CD4-positive, alpha-beta memory T cell (primary cell): ENCODE data around the gene CDC42EP5. TPM values are rescaled to one million over a fixed set of nuclear protein-coding genes. Genes with fewer than 3 reads are reported as not detected.

Experiments
- CTCF ChIA-PET: fragments of 350-600 bp; sonication (Branson Sonifier 250); formaldehyde crosslinking; loops from one replicate; lab custom pipeline; 2021; ENCODE audit warnings: inconsistent platforms; ENCODE audit not compliant: partially characterized antibody; lab: Charles Lee
- POLR2A ChIA-PET: fragments of 350-600 bp; sonication (Branson Sonifier 250); formaldehyde crosslinking; loops from one replicate; lab custom pipeline; 2021; ENCODE audit not compliant: partially characterized antibody; lab: Charles Lee
- DNase-seq, 5 donors: peaks; one replicate each; pipeline versions ENCODE4 v3.0.0 to v3.0.0-alpha.2; 2020 to 2022; ENCODE audit warnings: mixed read lengths in 1 of 5
- H3K27ac ChIP-seq: one replicate; pipeline ENCODE4 v1.7.0; 2013; ENCODE audit warnings: low read depth, low read length
- H3K27me3 ChIP-seq: 2 replicates; pipeline ENCODE4 v1.7.0; 2013; ENCODE audit warnings: mild to moderate bottlenecking, low read length, moderate library complexity; ENCODE audit not compliant: insufficient read depth
- H3K36me3 ChIP-seq: 2 replicates; pipeline ENCODE4 v1.7.0; 2013; ENCODE audit warnings: mild to moderate bottlenecking, low read length, moderate library complexity; ENCODE audit not compliant: insufficient read depth
- H3K4me1 ChIP-seq: 2 replicates; pipeline ENCODE4 v1.7.0; 2013; ENCODE audit warnings: mild to moderate bottlenecking, low read length, moderate library complexity; ENCODE audit not compliant: insufficient read depth
- H3K4me3 ChIP-seq, 2 donors: one replicate each; pipeline ENCODE4 v1.7.0; 2013; ENCODE audit warnings: low read length in 2 of 2, mild to moderate bottlenecking in 1 of 2
- H3K9me3 ChIP-seq, 2 donors: one replicate each; pipeline ENCODE4 v1.7.0; 2013; ENCODE audit warnings: low read length in 2 of 2, control low read depth in 1 of 2; ENCODE audit not compliant: control insufficient read depth in 1 of 2
- H3K27ac Mint-ChIP-seq, 7 donors: one replicate each; pipeline ENCODE4 v1.8.0; 2020 to 2021; ENCODE audit warnings: mixed read lengths in 7 of 7, mild to moderate bottlenecking in 6 of 7, inconsistent platforms in 3 of 7, moderate library complexity in 3 of 7
- H3K27me3 Mint-ChIP-seq, 2 donors: one replicate each; pipeline ENCODE4 v1.8.0; 2020 to 2021; ENCODE audit warnings: mixed read lengths in 2 of 2
- H3K36me3 Mint-ChIP-seq, 2 donors: one replicate each; pipeline ENCODE4 v1.8.0; 2020 to 2021; ENCODE audit warnings: mixed read lengths in 2 of 2, inconsistent platforms in 1 of 2, mild to moderate bottlenecking in 1 of 2
- H3K4me1 Mint-ChIP-seq, 4 donors: one replicate each; pipeline ENCODE4 v1.8.0; 2020 to 2021; ENCODE audit warnings: mixed read lengths in 4 of 4, mild to moderate bottlenecking in 1 of 4
- H3K4me3 Mint-ChIP-seq, 8 donors: one replicate each; pipeline ENCODE4 v1.8.0; 2020 to 2021; ENCODE audit warnings: mixed read lengths in 8 of 8, mild to moderate bottlenecking in 7 of 8, moderate library complexity in 6 of 8, inconsistent platforms in 3 of 8
- H3K9me3 Mint-ChIP-seq, 8 donors: one replicate each; pipeline ENCODE4 v1.8.0; 2020 to 2021; ENCODE audit warnings: mixed read lengths in 8 of 8, mild to moderate bottlenecking in 5 of 8, inconsistent platforms in 3 of 8, moderate library complexity in 1 of 8
- intact Hi-C: fragments of 100-400 bp; cut with micrococcal nuclease; formaldehyde crosslinking; loops from one replicate; pipeline ENCODE4 v1.15.1; 2023
- polyA plus RNA-seq, 2 donors: library from polyadenylated mRNA; unstranded; fragments of 300-500 nt; fragmentation: Illumina TruSeq; gene quantifications; one replicate each; pipeline ENCODE4 v1.2.3, GENCODE V29; 2021
- total RNA-seq, 2 experiments: library from RNA; stranded (reverse); gene quantifications; one replicate each; pipeline ENCODE4 v1.2.3, GENCODE V29; 2021

Gene CDC42EP5
- total and polyA plus RNA-seq, 4 experiments from 2014 or later = not detected

- H3K4me3 Mint-ChIP-seq = no peak overlapping the region
- Histone ChIP-seq H3K27me3 (no peaks in the 10 kb centered on the region), H3K9me3 (no peaks in the 10 kb centered on the region), H3K36me3 (no peaks in the 10 kb centered on the region), H3K4me3 (no peak overlapping the region), H3K4me1 (no peaks in the 10 kb centered on the region), H3K27ac (no peak overlapping the region)
- intact Hi-C loops = no loop called here
- peaks cover 6 to 9% (median 8%) of the 10 kb centered on the region in 4 donors for H3K4me1 Mint-ChIP-seq
- H3K27me3 Mint-ChIP-seq = peaks cover 20 to 22% of the 10 kb centered on the region in 2 donors
- no peak for DNase-seq
- ChIA-PET POLR2A (no interaction called here), CTCF (interaction anchor here (0.7 to 9.1 kb wide), 3 partner anchors 27 to 202 kb away, joined by 4 to 85 read pairs (median 6); no protein-coding TSS in a partner anchor)
- no peak overlapping the region for H3K27ac Mint-ChIP-seq
- H3K9me3 Mint-ChIP-seq = no peaks in the 10 kb centered on the region
- no peaks in the 10 kb centered on the region for H3K36me3 Mint-ChIP-seq
Observed at GRCh38 chr19:54477650-54478049, 4.6 kb upstream of the CDC42EP5 start.

DNA sequence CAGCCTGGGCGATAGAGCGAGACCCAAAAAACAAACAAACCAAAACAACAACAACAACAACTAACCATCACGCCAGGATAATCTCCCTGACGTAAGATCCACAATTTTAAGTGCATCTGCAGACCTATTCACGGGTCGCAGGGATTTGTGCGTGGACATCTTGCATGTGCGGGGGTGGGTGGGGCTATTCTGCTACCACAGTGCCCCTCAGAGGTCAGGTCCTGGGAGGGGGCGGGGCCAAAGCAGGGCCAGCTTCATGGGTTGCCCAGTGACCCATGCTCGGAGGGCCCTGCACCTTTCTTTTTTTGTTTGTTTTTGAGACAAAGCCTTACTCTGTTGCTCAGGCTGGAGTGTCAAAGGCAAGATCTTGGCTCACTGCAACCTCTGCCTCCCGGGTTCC is 2.6 kb upstream of the CDC42EP5 start:
- Mint-ChIP-seq H3K4me1 (peaks cover 2 to 5% (median 4%) of the 10 kb centered on the region in 4 donors), H3K9me3 (no peaks in the 10 kb centered on the region), H3K36me3 (no peaks in the 10 kb centered on the region), H3K27me3 (peaks cover 17 to 21% of the 10 kb centered on the region in 2 donors), H3K4me3 (no peak overlapping the region), H3K27ac (no peak overlapping the region)
- no peak overlapping the region for H3K27ac ChIP-seq
- POLR2A ChIA-PET = no interaction called here
- no peak for DNase-seq
- H3K4me3 ChIP-seq = no peak overlapping the region
- CTCF ChIA-PET = interaction anchor here (1.6 to 9.1 kb wide), 2 partner anchors 10 to 199 kb away, joined by 3 to 85 read pairs; no protein-coding TSS in a partner anchor
- H3K9me3 ChIP-seq = no peaks in the 10 kb centered on the region
- peaks cover 7% of the 10 kb centered on the region for H3K4me1 ChIP-seq
- intact Hi-C loops = no loop called here
- no peaks in the 10 kb centered on the region for H3K36me3 ChIP-seq
- no peaks in the 10 kb centered on the region for H3K27me3 ChIP-seq

DNA sequence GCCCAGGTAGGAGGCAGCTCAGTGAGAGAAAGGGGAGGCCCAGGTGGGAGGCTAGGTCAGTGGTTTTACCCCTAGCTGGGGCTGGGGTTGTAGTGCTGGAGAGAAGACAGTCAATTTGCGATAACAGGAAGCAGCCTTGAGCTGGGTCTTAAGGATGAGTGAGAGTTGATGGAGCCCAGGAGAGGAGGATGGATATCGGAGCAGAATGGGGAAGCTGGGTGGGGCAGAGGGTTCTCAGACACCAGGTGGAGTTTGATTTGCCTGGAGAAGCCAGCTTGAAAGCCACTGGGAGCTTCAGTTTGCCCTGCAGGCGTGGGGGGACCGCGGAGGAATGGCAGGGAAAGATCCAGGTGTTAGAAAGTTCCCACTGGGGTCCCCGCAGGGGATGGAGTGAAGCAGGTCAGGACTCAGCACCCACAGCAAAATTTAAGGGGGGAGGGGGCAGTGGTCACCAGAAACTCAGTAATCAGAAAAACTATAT is 836 bp upstream of the CDC42EP5 start:
- Histone ChIP-seq H3K27ac (no peak overlapping the region), H3K9me3 (no peaks in the 10 kb centered on the region), H3K4me3 (no peak overlapping the region), H3K27me3 (no peaks in the 10 kb centered on the region), H3K36me3 (no peaks in the 10 kb centered on the region), H3K4me1 (peaks cover 10% of the 10 kb centered on the region)
- peaks cover 7 to 15% (median 9%) of the 10 kb centered on the region in 4 donors for H3K4me1 Mint-ChIP-seq
- H3K9me3 Mint-ChIP-seq = no peaks in the 10 kb centered on the region
- no peak for DNase-seq
- H3K27me3 Mint-ChIP-seq = peaks cover 29 to 34% of the 10 kb centered on the region in 2 donors
- intact Hi-C loops = no loop called here
- H3K4me3 Mint-ChIP-seq = no peak overlapping the region
- CTCF ChIA-PET = interaction anchor here (0.7 to 1.1 kb wide), 2 partner anchors 201 to 601 kb away, joined by 3 to 5 read pairs; no protein-coding TSS in a partner anchor
- POLR2A ChIA-PET = interaction anchor here (1.3 to 1.4 kb wide), 2 partner anchors 9 to 25 kb away, joined by 3 to 6 read pairs; partner anchors contain the start of gene LENG8
- H3K36me3 Mint-ChIP-seq = no peaks in the 10 kb centered on the region
- H3K27ac Mint-ChIP-seq = no peak overlapping the region

- Mint-ChIP-seq H3K9me3 (no peaks in the 10 kb centered on the region), H3K27me3 (peaks cover 24 to 27% of the 10 kb centered on the region in 2 donors), H3K27ac (no peak overlapping the region), H3K4me1 (peaks cover 4 to 16% (median 11%) of the 10 kb centered on the region in 4 donors), H3K4me3 (peak overlapping the region in 3 of 8 donors; percentile 32 to 46 (median 40)), H3K36me3 (no peaks in the 10 kb centered on the region)
- Histone ChIP-seq H3K27me3 (no peaks in the 10 kb centered on the region), H3K4me1 (peaks cover 10% of the 10 kb centered on the region), H3K4me3 (no peak overlapping the region), H3K27ac (no peak overlapping the region), H3K9me3 (no peaks in the 10 kb centered on the region), H3K36me3 (no peaks in the 10 kb centered on the region)
- intact Hi-C loops = no loop called here
- CTCF ChIA-PET = interaction anchor here (1.4 kb wide), 1 partner anchor 10 kb away, joined by 4 read pairs; no protein-coding TSS in a partner anchor
- DNase-seq = no peak
- POLR2A ChIA-PET = no interaction called here
Observed at GRCh38 chr19:54470991-54471782, 1.9 kb downstream of the CDC42EP5 start.

DNA sequence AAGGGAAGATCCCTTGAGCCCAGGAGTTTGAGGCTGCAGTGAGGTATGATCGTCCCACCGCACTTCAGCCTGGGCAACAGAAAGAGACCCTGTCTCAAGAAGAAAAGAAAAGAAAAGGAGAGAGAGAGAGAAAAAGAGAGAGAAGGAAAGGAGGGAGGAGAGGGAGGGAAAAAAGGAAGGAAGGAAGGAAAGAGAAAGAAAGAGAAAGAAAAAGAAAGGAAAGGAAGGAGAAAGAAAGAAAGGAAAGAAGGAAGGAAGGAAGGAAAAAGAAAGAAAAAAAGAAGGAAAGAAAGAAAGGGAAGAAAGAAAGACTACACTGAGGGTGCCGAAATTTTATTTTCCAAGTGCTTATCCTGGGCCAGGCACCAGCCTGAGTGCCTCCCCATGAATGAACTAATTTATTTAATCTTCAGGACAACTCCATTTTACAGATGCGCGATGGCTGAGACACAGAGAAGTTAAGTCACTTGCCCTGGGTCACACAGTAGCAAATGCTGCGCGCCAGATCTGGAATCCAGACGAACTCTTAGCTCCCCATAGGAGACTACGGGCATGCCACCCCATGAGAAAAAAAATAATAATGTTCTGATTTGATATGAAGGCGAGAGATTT is 2.7 kb downstream of the CDC42EP5 start:
- no peak for DNase-seq
- Histone ChIP-seq H3K4me1 (peaks cover 10% of the 10 kb centered on the region), H3K36me3 (no peaks in the 10 kb centered on the region), H3K4me3 (no peak overlapping the region), H3K9me3 (no peaks in the 10 kb centered on the region), H3K27ac (no peak overlapping the region), H3K27me3 (no peaks in the 10 kb centered on the region)
- intact Hi-C loops = no loop called here
- Mint-ChIP-seq H3K27me3 (peaks cover 24 to 27% of the 10 kb centered on the region in 2 donors), H3K4me1 (peaks cover 6 to 16% (median 11%) of the 10 kb centered on the region in 4 donors), H3K9me3 (peaks cover 0 to 4% (median 0%) of the 10 kb centered on the region in 8 donors), H3K4me3 (peak overlapping the region in 5 of 8 donors; percentile 32 to 40 (median 35)), H3K36me3 (no peaks in the 10 kb centered on the region), H3K27ac (peak overlapping the region in 1 of 7 donors; percentile 35)
- POLR2A ChIA-PET = no interaction called here
- CTCF ChIA-PET = interaction anchor here (1.0 to 1.6 kb wide), 3 partner anchors 8 to 11 kb away, joined by 4 to 5 read pairs (median 4); no protein-coding TSS in a partner anchor

DNA sequence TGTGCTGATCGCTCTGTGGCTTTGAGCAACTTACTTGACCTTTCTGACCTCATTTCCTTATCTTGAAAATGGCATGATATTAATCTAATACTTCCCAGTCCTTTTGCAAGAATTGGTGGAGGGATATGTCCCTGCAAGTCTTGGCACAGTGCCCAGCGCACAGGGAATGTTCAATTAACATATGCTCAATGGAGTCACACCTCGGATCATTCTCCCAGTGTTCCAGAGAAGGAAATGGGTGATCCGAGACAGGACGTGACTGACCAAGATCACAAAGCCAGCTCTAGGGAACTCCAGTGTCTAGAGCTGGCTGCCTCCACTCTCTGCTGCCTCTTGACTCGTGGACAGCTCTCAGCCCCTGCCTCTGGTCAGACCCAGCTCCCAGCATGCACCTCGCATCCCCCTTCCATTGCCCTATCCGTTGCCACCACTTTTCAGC is 3.6 kb downstream of the CDC42EP5 start:
- intact Hi-C loops = no loop called here
- H3K27ac ChIP-seq = no peak overlapping the region
- H3K4me1 ChIP-seq = peaks cover 10% of the 10 kb centered on the region
- Mint-ChIP-seq H3K27ac (no peak overlapping the region), H3K27me3 (peaks cover 24 to 27% of the 10 kb centered on the region in 2 donors), H3K36me3 (no peaks in the 10 kb centered on the region), H3K4me3 (no peak overlapping the region), H3K4me1 (peaks cover 6 to 20% (median 12%) of the 10 kb centered on the region in 4 donors), H3K9me3 (peaks cover 0 to 4% (median 0%) of the 10 kb centered on the region in 8 donors)
- ChIA-PET POLR2A (no interaction called here), CTCF (interaction anchor here (1.0 to 1.6 kb wide), 2 partner anchors 9 to 12 kb away, joined by 4 to 5 read pairs; no protein-coding TSS in a partner anchor)
- no peak overlapping the region for H3K4me3 ChIP-seq
- DNase-seq = no peak
- no peaks in the 10 kb centered on the region for H3K27me3 ChIP-seq
- no peaks in the 10 kb centered on the region for H3K36me3 ChIP-seq
- no peaks in the 10 kb centered on the region for H3K9me3 ChIP-seq
